ENCODE results near the gene DEPDC4. TPM values are rescaled to one million over a fixed set of nuclear protein-coding genes. Genes with fewer than 3 reads are reported as not detected.
"Not testable (repeated sequence)": the region's sequence is repeated elsewhere in the genome, so short reads cannot be mapped to it uniquely, and the experiment has no call there.

DEPDC4 gene
- total RNA-seq, 4 donors from 2014 or later: not detected

DNA sequence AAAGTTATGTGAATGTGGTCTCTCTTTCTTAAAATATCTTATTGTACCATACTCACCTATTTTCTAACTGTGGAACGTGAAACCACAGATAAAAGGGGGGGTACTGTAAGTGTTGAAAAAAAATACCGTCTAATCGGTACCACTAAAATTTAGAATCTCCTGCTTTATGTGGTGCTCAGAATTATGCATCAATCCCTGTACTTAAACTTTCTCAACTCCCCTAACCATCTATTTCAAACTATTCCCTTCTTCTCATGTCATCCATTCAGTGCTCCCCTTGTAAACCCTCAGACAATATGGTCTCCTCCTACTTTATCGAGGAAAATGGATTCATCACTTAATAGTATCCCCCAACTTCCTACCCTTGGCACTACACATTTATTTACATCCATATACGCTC, 23.7 kb downstream of the DEPDC4 start:
- TF ChIP-seq POLR2A (IDR thresholded peaks at IDR 0.05): no peak
- TF ChIP-seq CTCF (IDR thresholded peaks at IDR 0.05): no peak
- 79 to 93% methylated on average over 5 of the region's 5 CpGs for WGBS, 2 donors
- no peak overlapping the region for H3K4me3 ChIP-seq (ENCODE audit: low read depth, poor library complexity, severe bottlenecking)
- no peak for DNase-seq (ENCODE audit: low spot score in 2 of 2)
- intact Hi-C loops (cut with DNase I; ENCODE audit: low total_unique reads): no loop called here

GRCh38 chr12:100239589-100239988, 27.3 kb downstream of the DEPDC4 start:
- DNase-seq (ENCODE audit: low spot score in 2 of 2): no peak
- intact Hi-C loops (cut with DNase I; ENCODE audit: low total_unique reads): loop anchor here (10.0 kb wide), 1 partner anchor 485 kb away; no protein-coding TSS in a partner anchor
- H3K4me3 ChIP-seq (ENCODE audit: low read depth, poor library complexity, severe bottlenecking): no peak overlapping the region
- WGBS, 2 donors: 93 to 100% methylated on average over 1 of the region's 1 CpG
- TF ChIP-seq CTCF (IDR thresholded peaks at IDR 0.05): no peak
- no peak for TF ChIP-seq POLR2A (IDR thresholded peaks at IDR 0.05)

DNA sequence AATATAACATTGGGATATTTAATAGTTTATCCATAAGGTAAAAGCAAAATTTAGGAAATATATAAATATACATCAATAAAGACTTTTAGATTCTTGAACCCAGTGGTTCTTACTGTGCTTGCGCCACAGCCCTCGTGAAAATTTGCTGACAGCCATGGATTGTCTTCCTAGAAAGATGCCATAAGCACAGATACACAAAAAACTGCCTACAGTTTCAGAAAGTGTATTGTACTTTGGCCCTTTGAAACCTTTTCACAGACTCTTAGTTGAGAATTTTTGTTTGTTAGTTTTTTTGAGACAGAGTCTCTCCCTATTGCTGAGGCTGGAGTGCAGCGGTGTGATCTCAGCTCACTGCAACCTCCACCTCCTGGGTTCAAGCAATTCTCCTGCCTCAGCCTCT, 28.1 kb downstream of the DEPDC4 start:
- no peak for TF ChIP-seq POLR2A (IDR thresholded peaks at IDR 0.05)
- no peak for TF ChIP-seq CTCF (IDR thresholded peaks at IDR 0.05)
- intact Hi-C loops (cut with DNase I; ENCODE audit: low total_unique reads): loop anchor here (10.0 kb wide), 1 partner anchor 486 kb away; no protein-coding TSS in a partner anchor
- no peak for DNase-seq (ENCODE audit: low spot score in 2 of 2)
- 95 to 97% methylated on average over 3 of the region's 3 CpGs for WGBS, 2 donors
- no peak overlapping the region for H3K4me3 ChIP-seq (ENCODE audit: low read depth, poor library complexity, severe bottlenecking)

DNA sequence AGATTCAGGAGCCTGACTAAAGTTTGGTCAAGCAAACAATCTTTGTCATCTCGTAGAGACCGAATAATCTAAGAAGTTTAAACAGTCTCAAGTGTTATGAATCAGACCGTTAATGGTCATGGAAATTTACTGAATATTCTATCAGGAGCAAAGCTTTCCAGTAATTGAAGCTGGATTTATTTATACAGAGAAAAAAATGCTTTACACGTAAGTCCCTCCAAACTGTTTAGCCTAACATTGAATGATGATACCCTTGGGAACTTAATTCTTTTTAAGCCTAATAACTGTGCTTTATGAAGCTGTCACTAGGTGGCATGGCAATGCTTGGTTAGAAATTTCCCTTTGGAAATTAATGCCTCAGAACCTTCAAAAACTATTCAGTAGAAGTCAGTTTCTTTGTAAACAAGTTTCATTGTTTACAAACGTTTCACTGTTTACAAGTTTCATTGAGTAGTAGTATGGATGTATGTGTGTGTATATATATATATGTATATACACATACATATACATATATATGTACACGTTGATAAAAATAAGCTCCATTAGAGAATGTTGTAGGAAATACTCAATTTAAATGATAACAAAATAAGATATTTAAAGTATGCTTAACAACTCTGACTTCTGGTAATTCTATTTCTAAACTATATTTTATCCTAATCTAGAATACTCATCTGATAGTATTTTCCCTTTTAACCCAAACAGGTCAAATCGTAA, 32.1 kb downstream of the DEPDC4 start:
- intact Hi-C loops (cut with DNase I; ENCODE audit: low total_unique reads): loop anchor here (10.0 kb wide), 1 partner anchor 490 kb away; no protein-coding TSS in a partner anchor
- DNase-seq (ENCODE audit: low spot score in 2 of 2): no peak
- WGBS, 2 donors: 30% methylated on average over 7 of the region's 7 CpGs
- no peak overlapping the region for H3K4me3 ChIP-seq (ENCODE audit: low read depth, poor library complexity, severe bottlenecking)
- TF ChIP-seq POLR2A (IDR thresholded peaks at IDR 0.05) (no peak), CTCF (IDR thresholded peaks at IDR 0.05) (no peak)

GRCh38 chr12:100234166-100234565, 32.7 kb downstream of the DEPDC4 start:
- WGBS, 2 donors: 25 to 29% methylated on average over 3 of the region's 3 CpGs
- TF ChIP-seq CTCF (IDR thresholded peaks at IDR 0.05): no peak
- no peak for TF ChIP-seq POLR2A (IDR thresholded peaks at IDR 0.05)
- intact Hi-C loops (cut with DNase I; ENCODE audit: low total_unique reads): loop anchor here (10.0 kb wide), 1 partner anchor 491 kb away; no protein-coding TSS in a partner anchor
- DNase-seq (ENCODE audit: low spot score in 2 of 2): no peak
- H3K4me3 ChIP-seq (ENCODE audit: low read depth, poor library complexity, severe bottlenecking): no peak overlapping the region

- 43 to 48% methylated on average over 3 of the region's 3 CpGs for WGBS, 2 donors
- not testable (repeated sequence) for DNase-seq (ENCODE audit: low spot score in 2 of 2); H3K4me3 ChIP-seq (ENCODE audit: low read depth, poor library complexity, severe bottlenecking)
- intact Hi-C loops (cut with DNase I; ENCODE audit: low total_unique reads): loop anchor here (10.0 kb wide), 1 partner anchor 493 kb away; no protein-coding TSS in a partner anchor
Measured at GRCh38 chr12:100231873-100232272, 35.0 kb downstream of the DEPDC4 start.
